GM19193 (cell line): ENCODE results near the gene CAV1.

ENCODE experiments used
- POLR2A ChIP-seq: IDR thresholded peaks from 4 replicates; pipeline ENCODE4 v1.6.1; 2011; ENCODE audit not compliant: insufficient read depth, insufficient read length; ENCODE audit errors: extremely low read depth

The CAV1 gene

GRCh38 chr7:116501425-116502167 is 23.2 kb upstream of the CAV1 start:
- TF ChIP-seq POLR2A = no peak

- TF ChIP-seq POLR2A = no peak
Observed at GRCh38 chr7:116502201-116503096, 22.4 kb upstream of the CAV1 start.

- no peak for TF ChIP-seq POLR2A
Observed at GRCh38 chr7:116503835-116504234, 21.0 kb upstream of the CAV1 start.

GRCh38 chr7:116505278-116505677 is 19.6 kb upstream of the CAV1 start:
- TF ChIP-seq POLR2A = no peak

GRCh38 chr7:116505823-116506222 is 19.0 kb upstream of the CAV1 start:
- TF ChIP-seq POLR2A = no peak

- no peak for TF ChIP-seq POLR2A
Observed at GRCh38 chr7:116509982-116510579, 14.8 kb upstream of the CAV1 start.

- TF ChIP-seq POLR2A = no peak
Observed at GRCh38 chr7:116510795-116511194, 14.0 kb upstream of the CAV1 start.

- no peak for TF ChIP-seq POLR2A
Observed at GRCh38 chr7:116511552-116512519, 13.0 kb upstream of the CAV1 start.

- TF ChIP-seq POLR2A = no peak
Observed at GRCh38 chr7:116512520-116513188, 12.2 kb upstream of the CAV1 start.

GRCh38 chr7:116515584-116515983 is 9.3 kb upstream of the CAV1 start:
- TF ChIP-seq POLR2A = no peak

- TF ChIP-seq POLR2A = no peak
Observed at GRCh38 chr7:116516324-116516723, 8.5 kb upstream of the CAV1 start.

GRCh38 chr7:116517626-116518025 is 7.2 kb upstream of the CAV1 start:
- TF ChIP-seq POLR2A = no peak

- TF ChIP-seq POLR2A = no peak
Observed at GRCh38 chr7:116518961-116519360, 5.9 kb upstream of the CAV1 start.
